WTC11 (cell line): ENCODE results near the gene APOA4. TPM values are rescaled to one million over a fixed set of nuclear protein-coding genes. Genes with fewer than 3 reads are reported as not detected.

ENCODE experiments used
- ATAC-seq: fragments of 200-7000 bp; cut with Tn5 transposase; 2 replicates; pipeline ENCODE4 v1.10.0; 2021; ENCODE audit warnings: mild to moderate bottlenecking, moderate library complexity
- CTCF ChIA-PET: fragments of 300-600 bp; sonication (Branson Sonifier 250); formaldehyde crosslinking; loops from one replicate; lab custom pipeline; 2021; ENCODE audit warnings: antibody characterized with exemption; lab: Charles Lee
- POLR2A ChIA-PET: fragments of 350-600 bp; sonication (Branson Sonifier 250); formaldehyde crosslinking; loops from one replicate; lab custom pipeline; 2021; ENCODE audit warnings: antibody characterized with exemption; lab: Charles Lee
- DNase-seq: peaks from one replicate; pipeline ENCODE4 v3.0.0; 2021; ENCODE audit warnings: low spot score
- H3K27ac Mint-ChIP-seq: 2 replicates; pipeline ENCODE4 v1.8.0; 2021; ENCODE audit warnings: mixed read lengths
- H3K27me3 Mint-ChIP-seq: 2 replicates; pipeline ENCODE4 v1.8.0; 2021; ENCODE audit warnings: low read depth, mild to moderate bottlenecking, moderate library complexity, mixed read lengths
- H3K36me3 Mint-ChIP-seq: 2 replicates; pipeline ENCODE4 v1.8.0; 2021; ENCODE audit warnings: mixed read lengths
- H3K4me1 Mint-ChIP-seq: 2 replicates; pipeline ENCODE4 v1.8.0; 2022; ENCODE audit warnings: mixed read lengths
- H3K4me3 Mint-ChIP-seq: 2 replicates; pipeline ENCODE4 v1.8.0; 2021; ENCODE audit warnings: mild to moderate bottlenecking, moderate library complexity, mixed read lengths
- H3K9me3 Mint-ChIP-seq: 2 replicates; pipeline ENCODE4 v1.8.0; 2021; ENCODE audit warnings: mixed read lengths
- AR ChIP-seq: fragments of 250-450 bp; sonication (Bioruptor Pico); IDR thresholded peaks from 2 replicates; pipeline ENCODE4 v1.9.0; 2021; ENCODE audit warnings: mild to moderate bottlenecking
- CTCF ChIP-seq: fragments of 200-600 bp; IDR thresholded peaks from 2 replicates; pipeline ENCODE4 v1.8.0; 2022; ENCODE audit warnings: antibody characterized with exemption
- E2F1 ChIP-seq: sonication (generic); formaldehyde crosslinking; IDR thresholded peaks from 2 replicates; pipeline ENCODE4 v1.8.0; 2022; ENCODE audit warnings: mild to moderate bottlenecking, missing genetic modification reagents
- FOXJ3 ChIP-seq: sonication (generic); formaldehyde crosslinking; IDR thresholded peaks from 2 replicates; pipeline ENCODE4 v1.9.0; 2021; ENCODE audit warnings: missing genetic modification reagents, mild to moderate bottlenecking, borderline replicate concordance
- FOXK1 ChIP-seq: sonication (generic); formaldehyde crosslinking; IDR thresholded peaks from 2 replicates; pipeline ENCODE4 v1.8.0; 2022; ENCODE audit warnings: mild to moderate bottlenecking, moderate library complexity, missing genetic modification reagents
- FOXP1 ChIP-seq: sonication (generic); formaldehyde crosslinking; IDR thresholded peaks from 2 replicates; pipeline ENCODE4 v1.8.0; 2022; ENCODE audit warnings: missing genetic modification reagents, mild to moderate bottlenecking, moderate library complexity, borderline replicate concordance
- GTF2I ChIP-seq: fragments of 250-450 bp; sonication (Bioruptor Pico); conservative IDR thresholded peaks from 2 replicates; pipeline ENCODE4 v1.4.0; 2021; ENCODE audit warnings: mild to moderate bottlenecking
- HMGA2 ChIP-seq: fragments of 250-450 bp; sonication (Bioruptor Pico); IDR thresholded peaks from 2 replicates; pipeline ENCODE4 v1.4.0; 2021; ENCODE audit warnings: mild to moderate bottlenecking, moderate library complexity
- IRF1 ChIP-seq: sonication (generic); formaldehyde crosslinking; IDR thresholded peaks from 2 replicates; pipeline ENCODE4 v1.8.0; 2023; ENCODE audit warnings: missing genetic modification reagents
- IRF2 ChIP-seq: sonication (generic); formaldehyde crosslinking; IDR thresholded peaks from 2 replicates; pipeline ENCODE4 v1.8.0; 2022; ENCODE audit warnings: low read depth, missing genetic modification reagents, borderline replicate concordance
- MXD4 ChIP-seq: fragments of 250-450 bp; sonication (Bioruptor Pico); IDR thresholded peaks from 2 replicates; pipeline ENCODE4 v1.8.0; 2021; ENCODE audit warnings: mild to moderate bottlenecking, moderate library complexity, borderline replicate concordance
- NR2C2 ChIP-seq: sonication (generic); formaldehyde crosslinking; IDR thresholded peaks from 2 replicates; pipeline ENCODE4 v1.8.0; 2022; ENCODE audit warnings: mild to moderate bottlenecking, missing genetic modification reagents
- STAT6 ChIP-seq: sonication (generic); formaldehyde crosslinking; conservative IDR thresholded peaks from 2 replicates; pipeline ENCODE4 v1.8.1; 2023; ENCODE audit warnings: mild to moderate bottlenecking, low read depth, missing genetic modification reagents, moderate library complexity
- TEAD1 ChIP-seq: sonication (generic); formaldehyde crosslinking; IDR thresholded peaks from 2 replicates; pipeline ENCODE4 v1.8.0; 2022; ENCODE audit warnings: mild to moderate bottlenecking, missing genetic modification reagents
- TEAD4 ChIP-seq: sonication (generic); formaldehyde crosslinking; IDR thresholded peaks from 2 replicates; pipeline ENCODE4 v1.8.0; 2022; ENCODE audit warnings: mild to moderate bottlenecking, missing genetic modification reagents
- ZNF121 ChIP-seq: sonication (generic); formaldehyde crosslinking; IDR thresholded peaks from 2 replicates; pipeline ENCODE4 v1.8.0; 2023; ENCODE audit warnings: missing genetic modification reagents
- ZNF281 ChIP-seq: sonication (generic); formaldehyde crosslinking; IDR thresholded peaks from 2 replicates; pipeline ENCODE4 v1.8.0; 2023; ENCODE audit warnings: mild to moderate bottlenecking, missing genetic modification reagents
- ZNF396 ChIP-seq: fragments of 250-450 bp; sonication (Bioruptor Pico); IDR thresholded peaks from 2 replicates; pipeline ENCODE4 v1.8.0; 2021; ENCODE audit warnings: mild to moderate bottlenecking, moderate library complexity, borderline replicate concordance
- ZNF425 ChIP-seq: fragments of 250-450 bp; sonication (Bioruptor Pico); conservative IDR thresholded peaks from 2 replicates; pipeline ENCODE4 v1.9.0; 2021; ENCODE audit warnings: mild to moderate bottlenecking
- total RNA-seq: library from RNA; stranded (reverse); gene quantifications from 3 replicates; pipeline ENCODE4 v1.2.3, GENCODE V29; 2021

APOA4 gene
- total RNA-seq, 1 experiment from 2014 or later: not detected

GRCh38 chr11:116844722-116845121, 21.6 kb upstream of the APOA4 start (continued):
- no peak for TF ChIP-seq ZNF281 (CRISPR knock-in tag)
- no peak for TF ChIP-seq AR (CRISPR knock-in tag)
- TF ChIP-seq IRF2 (CRISPR knock-in tag): no peak
- TF ChIP-seq, all 79 proteins: peak for 0

GRCh38 chr11:116843661-116844060, 20.6 kb upstream of the APOA4 start:
- ChIA-PET CTCF (interaction anchor here (1.2 kb wide), 1 partner anchor 52 kb away, joined by 5 read pairs; the partner anchor contains the start of gene APOA5), POLR2A (no interaction called here)
- peaks cover 6% of the 10 kb centered on the region; the same call in 1 of the 2 replicates for H3K4me1 Mint-ChIP-seq
- DNase-seq (no peak), ATAC-seq (no peak)
- H3K36me3 Mint-ChIP-seq: peaks cover 23% of the 10 kb centered on the region
- no peak overlapping the region for H3K4me3 Mint-ChIP-seq
- TF ChIP-seq IRF1 (CRISPR knock-in tag) (no peak), NR2C2 (CRISPR knock-in tag) (no peak), CTCF (no peak), GTF2I (CRISPR knock-in tag) (no peak), ZNF396 (CRISPR knock-in tag) (no peak), FOXJ3 (CRISPR knock-in tag) (no peak), E2F1 (no peak), STAT6 (CRISPR knock-in tag) (no peak), ZNF121 (CRISPR knock-in tag) (no peak), TEAD4 (CRISPR knock-in tag) (no peak), ZNF425 (CRISPR knock-in tag) (no peak), FOXK1 (no peak), TEAD1 (CRISPR knock-in tag) (no peak), FOXP1 (CRISPR knock-in tag) (no peak), HMGA2 (no peak), MXD4 (CRISPR knock-in tag) (no peak)
- no peak overlapping the region for H3K27ac Mint-ChIP-seq
- no peaks in the 10 kb centered on the region for H3K27me3 Mint-ChIP-seq
- no peaks in the 10 kb centered on the region for H3K9me3 Mint-ChIP-seq
